KOPT-K1 (cell line): ENCODE results near the gene CNN2.

Experiments
- H3K27ac ChIP-seq: fragments of 200-600 bp; sonication (generic); 2 replicates; pipeline ENCODE4 v1.5.1; 2016; ENCODE audit warnings: antibody characterized with exemption, mild to moderate bottlenecking, low read depth, low read length; ENCODE audit not compliant: poor library complexity, severe bottlenecking
- H3K36me3 ChIP-seq: fragments of 200-600 bp; sonication (generic); 2 replicates; pipeline ENCODE4 v1.5.1; 2017; ENCODE audit warnings: antibody characterized with exemption, mild to moderate bottlenecking, low read length, moderate library complexity; ENCODE audit not compliant: insufficient read depth
- H3K9me3 ChIP-seq: fragments of 200-600 bp; sonication (generic); 2 replicates; pipeline ENCODE4 v1.5.1; 2017; ENCODE audit warnings: antibody characterized with exemption, low read length, mild to moderate bottlenecking; ENCODE audit not compliant: insufficient read depth, poor library complexity, severe bottlenecking

CNN2 gene

DNA sequence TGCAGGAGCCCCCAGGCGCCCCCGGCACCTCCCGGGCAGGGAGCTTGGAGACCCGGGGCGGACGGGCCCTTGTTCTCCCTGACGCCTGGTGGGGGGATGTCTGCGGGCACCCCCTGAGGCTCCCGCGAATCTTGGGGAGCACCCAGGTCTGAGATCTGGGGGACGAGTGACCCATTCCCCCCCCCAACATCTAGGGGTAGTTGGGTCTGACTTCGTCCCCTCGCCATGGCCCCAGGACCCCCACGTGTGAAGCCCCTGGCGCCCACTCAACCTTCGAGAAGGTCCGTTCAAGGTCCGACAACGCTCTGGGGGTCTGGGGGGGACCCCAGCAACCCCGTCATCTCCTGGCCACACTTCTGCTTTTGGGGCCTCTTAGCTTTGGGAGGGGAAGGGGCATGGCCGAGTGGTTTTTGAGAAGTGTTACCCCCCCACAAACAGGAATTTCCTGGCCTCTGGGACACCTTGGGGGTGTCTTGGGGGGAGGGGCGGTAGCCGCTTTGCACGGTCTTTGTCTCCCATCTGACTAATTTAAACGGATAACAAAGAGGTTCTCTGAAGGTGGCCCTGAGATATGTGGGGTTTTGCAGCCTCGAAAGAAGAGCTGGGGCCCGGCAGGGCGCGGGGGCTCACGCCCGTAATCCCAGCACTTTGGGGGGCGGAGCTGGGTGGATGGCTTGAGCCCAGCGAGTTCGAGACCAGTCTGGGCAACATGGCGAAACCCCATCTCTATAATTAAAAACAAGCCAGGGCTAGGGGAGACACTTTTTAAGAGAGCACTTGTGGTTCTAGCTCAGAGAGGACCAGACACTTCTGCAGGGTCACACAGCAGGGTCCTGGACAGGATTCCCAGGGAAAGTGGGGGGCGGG, 608 bp downstream of the CNN2 start:
- Histone ChIP-seq H3K36me3 (no peaks in the 10 kb centered on the region; the same call in 1 of the 2 replicates), H3K27ac (peak overlapping the region; percentile 76), H3K9me3 (no peaks in the 10 kb centered on the region)

DNA sequence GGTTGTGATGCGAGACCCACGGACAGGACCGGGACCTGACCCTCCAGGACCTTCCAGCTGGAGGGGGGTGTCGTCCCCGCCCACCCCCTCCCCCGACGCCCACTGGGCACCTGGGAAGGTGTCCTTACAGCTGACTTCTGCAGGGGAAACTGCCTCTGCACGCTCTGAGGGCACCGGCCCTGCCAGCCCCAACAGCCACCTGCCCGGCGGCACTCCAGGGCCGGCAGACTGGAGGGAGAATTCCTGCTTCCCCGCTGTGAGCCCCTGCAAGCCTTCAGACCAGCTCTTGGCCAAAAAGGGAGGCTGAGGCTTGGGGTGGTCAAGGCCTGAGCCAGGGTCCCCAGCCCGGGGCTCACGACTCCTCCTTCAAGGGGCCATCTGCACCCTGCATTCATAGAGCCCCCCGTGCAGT, 1.2 kb downstream of the CNN2 start:
- no peaks in the 10 kb centered on the region for H3K9me3 ChIP-seq
- peaks cover 6% of the 10 kb centered on the region for H3K36me3 ChIP-seq
- peak overlapping the region; percentile 76 for H3K27ac ChIP-seq

DNA sequence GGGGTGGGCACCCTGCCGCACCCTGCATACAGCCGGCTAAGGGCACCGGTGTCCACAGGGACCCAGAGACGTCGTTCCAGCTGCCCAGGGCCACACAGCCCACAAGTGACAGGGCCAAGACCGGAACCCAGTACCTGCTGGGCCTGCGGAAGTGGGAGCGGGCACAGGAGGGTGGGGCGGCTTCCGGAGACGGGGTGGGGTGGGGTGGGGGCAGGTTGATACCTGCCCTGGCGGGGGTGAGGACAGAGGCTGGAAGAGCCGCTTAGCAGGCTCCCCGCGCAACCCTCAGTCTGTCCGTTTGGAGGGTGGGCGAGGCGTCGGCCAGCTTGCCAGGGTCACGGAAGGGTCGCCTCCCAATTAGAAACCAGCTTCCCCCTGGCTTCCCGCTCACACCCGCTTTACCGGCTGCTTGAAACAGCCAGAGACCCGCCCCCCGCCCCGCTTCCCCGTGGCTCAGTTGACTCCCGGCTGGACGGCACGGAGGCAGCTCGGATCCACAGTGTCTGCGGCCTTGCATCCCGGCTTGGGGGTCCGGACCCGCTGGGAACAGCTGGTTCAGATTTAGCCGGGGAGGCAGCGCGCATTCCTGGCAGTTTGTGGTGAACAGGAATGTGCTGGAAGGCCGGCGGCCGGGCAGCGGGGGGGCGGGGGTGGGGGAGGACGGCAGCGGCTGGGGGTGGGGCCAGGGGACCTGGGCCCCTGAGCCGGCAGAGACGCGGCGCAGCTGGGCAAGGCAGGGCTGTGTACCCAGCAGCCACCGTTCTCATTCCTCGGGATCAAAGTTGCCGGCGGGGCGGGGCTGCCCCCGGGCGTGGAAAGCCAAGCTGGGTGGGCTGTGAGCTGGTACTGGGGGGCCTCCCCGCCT, 1.9 kb downstream of the CNN2 start:
- Histone ChIP-seq H3K9me3 (no peaks in the 10 kb centered on the region), H3K36me3 (peaks cover 12% of the 10 kb centered on the region), H3K27ac (peak overlapping the region; percentile 76)

DNA sequence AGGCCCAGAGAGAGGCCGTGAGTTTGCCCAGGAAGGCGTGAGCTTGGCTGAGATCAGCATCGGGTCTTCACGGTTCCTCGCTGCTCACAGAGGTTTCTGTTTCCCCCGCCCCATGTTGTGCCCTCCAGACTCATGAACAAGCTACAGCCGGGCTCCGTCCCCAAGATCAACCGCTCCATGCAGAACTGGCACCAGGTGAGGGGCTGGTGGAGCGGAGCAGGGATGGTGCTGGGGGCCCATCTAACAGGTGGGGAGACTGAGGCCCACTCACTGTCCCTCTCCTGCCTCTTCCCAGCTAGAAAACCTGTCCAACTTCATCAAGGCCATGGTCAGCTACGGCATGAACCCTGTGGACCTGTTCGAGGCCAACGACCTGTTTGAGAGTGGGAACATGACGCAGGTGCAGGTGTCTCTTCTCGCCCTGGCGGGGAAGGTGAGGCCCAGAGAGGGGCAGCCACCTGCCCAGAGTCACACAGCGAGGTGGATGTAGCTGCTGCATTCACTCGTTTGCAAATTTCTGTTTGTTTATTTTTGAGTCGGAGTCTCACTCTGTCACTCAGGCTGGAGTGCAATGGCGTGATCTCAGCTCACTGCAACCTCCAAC, 6.0 kb downstream of the CNN2 start:
- H3K9me3 ChIP-seq, result no peaks in the 10 kb centered on the region
- H3K27ac ChIP-seq, result no peak overlapping the region
- H3K36me3 ChIP-seq, result peaks cover 12% of the 10 kb centered on the region

DNA sequence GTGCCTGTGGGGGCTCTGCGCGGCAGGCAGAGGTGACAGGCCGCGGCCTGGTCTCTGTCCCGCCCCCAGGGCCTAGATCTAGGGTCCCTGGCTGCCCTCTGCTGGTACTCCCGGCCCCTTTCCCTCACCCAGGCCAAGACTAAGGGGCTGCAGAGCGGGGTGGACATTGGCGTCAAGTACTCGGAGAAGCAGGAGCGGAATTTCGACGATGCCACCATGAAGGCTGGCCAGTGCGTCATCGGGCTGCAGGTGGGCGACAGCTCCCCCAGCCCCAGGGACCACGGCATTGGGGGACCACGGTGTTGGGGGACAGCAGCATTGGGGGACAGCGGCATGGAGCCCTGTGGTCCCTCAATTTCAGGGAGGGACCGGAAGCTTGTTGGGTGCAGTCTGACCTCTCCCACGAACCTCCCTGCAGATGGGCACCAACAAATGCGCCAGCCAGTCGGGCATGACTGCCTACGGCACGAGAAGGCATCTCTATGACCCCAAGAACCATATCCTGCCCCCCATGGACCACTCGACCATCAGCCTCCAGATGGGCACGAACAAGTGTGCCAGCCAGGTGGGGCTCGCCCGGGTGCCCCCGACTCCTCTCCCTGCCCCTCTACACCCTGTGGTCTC, 9.7 kb downstream of the CNN2 start:
- H3K27ac ChIP-seq, result no peak overlapping the region
- H3K9me3 ChIP-seq, result no peaks in the 10 kb centered on the region
- H3K36me3 ChIP-seq, result peaks cover 12% of the 10 kb centered on the region

DNA sequence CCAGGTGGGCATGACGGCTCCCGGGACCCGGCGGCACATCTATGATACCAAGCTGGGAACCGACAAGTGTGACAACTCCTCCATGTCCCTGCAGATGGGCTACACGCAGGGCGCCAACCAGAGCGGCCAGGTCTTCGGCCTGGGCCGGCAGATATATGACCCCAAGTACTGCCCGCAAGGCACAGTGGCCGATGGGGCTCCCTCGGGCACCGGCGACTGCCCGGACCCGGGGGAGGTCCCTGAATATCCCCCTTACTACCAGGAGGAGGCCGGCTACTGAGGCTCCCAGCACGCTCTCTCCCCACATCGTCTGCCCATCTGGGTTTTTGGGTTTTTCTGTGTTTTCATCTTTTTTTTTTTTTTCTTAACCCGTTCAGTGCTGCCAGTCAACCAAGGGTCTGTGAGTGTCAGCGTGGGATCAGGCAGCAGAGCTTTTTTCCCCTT, 11.2 kb downstream of the CNN2 start:
- H3K36me3 ChIP-seq, result peaks cover 6% of the 10 kb centered on the region
- no peaks in the 10 kb centered on the region for H3K9me3 ChIP-seq
- peak overlapping the region; percentile 89 for H3K27ac ChIP-seq

DNA sequence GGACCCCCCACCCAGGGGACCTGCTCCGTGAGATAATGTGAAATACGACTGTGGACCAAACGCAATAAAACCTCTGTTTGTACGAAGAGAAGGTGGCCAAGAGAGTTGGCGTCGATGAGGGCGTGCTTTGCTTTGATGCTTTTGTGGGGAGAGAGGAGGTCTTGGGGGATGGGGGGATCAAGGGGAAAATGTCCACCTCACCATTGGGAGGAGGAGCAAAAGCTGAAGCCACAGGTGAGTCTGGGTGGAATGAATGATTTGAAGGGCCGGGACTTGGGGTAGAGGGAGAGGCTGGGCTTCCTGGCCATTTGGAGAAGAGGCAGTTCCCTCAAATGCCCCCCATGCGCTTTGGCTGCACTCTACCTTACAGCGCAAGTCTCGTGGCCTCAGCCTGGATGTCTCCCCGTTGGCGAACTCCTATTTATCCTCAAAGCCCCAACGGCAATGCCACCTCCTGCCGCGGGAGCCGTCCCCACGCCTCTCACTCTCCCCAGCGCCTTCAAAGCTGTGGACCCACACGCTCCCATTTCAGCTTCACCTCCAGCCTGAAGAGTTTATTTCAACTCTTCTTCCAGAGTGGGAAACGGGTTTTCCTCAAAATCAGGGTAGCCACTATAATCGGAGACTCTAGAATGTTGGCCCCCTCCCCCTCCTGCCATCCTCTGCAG, 12.7 kb downstream of the CNN2 start:
- peak overlapping the region; percentile 89 for H3K27ac ChIP-seq
- no peaks in the 10 kb centered on the region for H3K9me3 ChIP-seq
- no peaks in the 10 kb centered on the region; the same call in 1 of the 2 replicates for H3K36me3 ChIP-seq

DNA sequence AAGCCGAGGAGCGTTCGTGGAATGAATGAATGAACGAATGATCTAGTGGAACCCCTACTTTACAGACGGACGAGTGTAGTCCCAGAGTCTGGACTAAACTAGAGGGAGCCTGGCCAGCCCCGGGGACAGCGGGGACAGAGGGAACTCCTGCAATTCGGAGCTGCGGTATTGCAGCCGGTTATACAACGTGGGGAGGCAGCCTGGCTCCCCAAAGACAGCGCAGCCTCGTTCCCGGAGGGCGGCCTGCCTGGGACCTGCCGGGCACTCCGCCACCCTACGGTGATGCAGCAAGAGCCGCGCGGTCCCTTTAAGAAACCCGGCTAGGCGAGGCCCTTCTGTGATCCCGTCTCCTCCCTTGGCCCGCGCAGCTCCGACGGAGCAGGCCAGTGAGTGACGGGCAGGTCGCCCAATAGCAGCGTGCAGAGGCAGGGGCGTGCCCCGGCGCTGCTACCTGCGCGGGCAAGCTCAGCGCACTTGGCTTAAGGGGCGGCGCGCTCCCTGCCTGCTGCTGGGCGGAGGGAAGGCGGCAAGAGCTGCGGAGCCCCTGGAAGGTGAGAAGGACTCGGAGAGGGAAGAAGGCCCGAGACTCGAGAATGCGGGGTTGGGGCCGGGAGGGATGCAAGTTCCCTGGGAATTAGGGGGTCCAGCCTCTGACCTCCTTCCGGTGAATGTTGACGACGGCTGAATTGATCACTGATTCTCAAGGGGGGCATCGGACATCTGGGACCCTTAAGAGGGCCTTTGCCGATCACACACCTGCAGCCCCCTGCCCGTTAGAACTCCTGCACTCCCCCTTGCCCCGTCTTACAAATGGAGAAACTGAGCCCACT, 13.5 kb downstream of the CNN2 start, which contains the start of gene ABCA7:
TSS of gene ABCA7 (plus strand) at position 462 of the 830 bp plus-strand sequence. CDS start 1,255 bp downstream, outside the sequence.
- Histone ChIP-seq H3K36me3 (no peaks in the 10 kb centered on the region; the same call in 1 of the 2 replicates), H3K9me3 (no peaks in the 10 kb centered on the region), H3K27ac (peak within 1 kb of the TSS; percentile 89)

DNA sequence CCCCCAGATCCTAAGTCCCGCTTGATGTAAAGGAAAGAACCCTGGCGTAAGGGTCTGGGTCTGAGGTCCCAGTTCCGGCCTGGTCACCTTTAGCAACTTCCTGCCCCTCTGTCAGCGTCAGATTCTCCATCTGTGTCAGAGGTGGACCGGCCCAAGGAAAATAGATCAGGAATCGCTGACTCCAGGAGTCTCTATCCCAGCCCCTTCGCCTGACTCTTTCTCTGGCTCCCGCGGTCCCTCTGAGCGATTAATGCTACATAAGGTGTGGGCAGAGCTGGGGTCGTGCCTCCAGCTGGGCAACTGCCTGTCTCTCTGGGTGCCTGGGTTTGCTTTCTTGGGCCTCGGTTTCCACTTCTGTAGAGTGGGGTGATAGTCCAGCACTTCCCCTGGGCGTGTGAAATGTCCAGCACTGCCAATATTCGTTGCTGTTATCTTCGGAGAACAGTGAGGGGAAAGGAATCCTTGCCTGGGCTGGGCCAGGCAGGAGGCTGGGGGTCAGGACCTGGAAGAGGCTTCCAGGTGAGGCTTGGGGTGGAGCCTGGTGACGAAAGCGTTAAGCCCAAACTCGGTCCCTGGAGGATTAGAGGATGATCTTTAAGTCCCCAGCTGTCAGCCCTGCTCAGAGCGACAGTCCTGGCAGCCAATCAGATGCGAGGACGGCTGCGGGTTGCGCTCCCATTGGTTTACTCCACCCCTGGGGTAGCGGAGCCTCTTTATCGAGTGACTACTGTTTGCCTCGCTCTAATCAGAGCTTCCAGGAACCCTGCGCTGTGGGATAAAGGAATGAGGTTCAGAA, 14.3 kb downstream of the CNN2 start:
- peak overlapping the region; percentile 53 for H3K27ac ChIP-seq
- no peaks in the 10 kb centered on the region for H3K9me3 ChIP-seq
- H3K36me3 ChIP-seq, result no peaks in the 10 kb centered on the region; the same call in 1 of the 2 replicates

DNA sequence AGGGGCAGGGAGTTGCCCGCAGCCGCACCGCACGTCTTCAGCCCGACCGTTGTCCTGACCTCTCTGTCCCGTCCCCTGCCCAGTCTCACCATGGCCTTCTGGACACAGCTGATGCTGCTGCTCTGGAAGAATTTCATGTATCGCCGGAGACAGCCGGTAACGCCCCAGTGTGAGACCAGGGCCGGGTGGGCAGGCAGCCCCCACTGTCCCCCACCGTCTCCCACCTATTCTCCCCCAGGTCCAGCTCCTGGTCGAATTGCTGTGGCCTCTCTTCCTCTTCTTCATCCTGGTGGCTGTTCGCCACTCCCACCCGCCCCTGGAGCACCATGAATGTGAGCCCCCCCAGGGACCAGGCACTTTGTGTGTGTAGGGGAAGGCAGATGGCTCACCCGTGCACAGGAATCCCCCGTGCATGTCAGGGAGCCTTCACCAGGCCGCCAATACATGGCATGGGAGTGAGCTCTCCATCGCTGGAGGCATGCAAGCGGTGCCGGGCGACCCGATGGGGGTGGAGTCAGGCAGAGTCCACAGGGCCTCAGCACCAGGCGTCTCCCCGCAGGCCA, 14.9 kb downstream of the CNN2 start:
- Histone ChIP-seq H3K27ac (no peak overlapping the region), H3K36me3 (no peaks in the 10 kb centered on the region; the same call in 1 of the 2 replicates), H3K9me3 (no peaks in the 10 kb centered on the region)

DNA sequence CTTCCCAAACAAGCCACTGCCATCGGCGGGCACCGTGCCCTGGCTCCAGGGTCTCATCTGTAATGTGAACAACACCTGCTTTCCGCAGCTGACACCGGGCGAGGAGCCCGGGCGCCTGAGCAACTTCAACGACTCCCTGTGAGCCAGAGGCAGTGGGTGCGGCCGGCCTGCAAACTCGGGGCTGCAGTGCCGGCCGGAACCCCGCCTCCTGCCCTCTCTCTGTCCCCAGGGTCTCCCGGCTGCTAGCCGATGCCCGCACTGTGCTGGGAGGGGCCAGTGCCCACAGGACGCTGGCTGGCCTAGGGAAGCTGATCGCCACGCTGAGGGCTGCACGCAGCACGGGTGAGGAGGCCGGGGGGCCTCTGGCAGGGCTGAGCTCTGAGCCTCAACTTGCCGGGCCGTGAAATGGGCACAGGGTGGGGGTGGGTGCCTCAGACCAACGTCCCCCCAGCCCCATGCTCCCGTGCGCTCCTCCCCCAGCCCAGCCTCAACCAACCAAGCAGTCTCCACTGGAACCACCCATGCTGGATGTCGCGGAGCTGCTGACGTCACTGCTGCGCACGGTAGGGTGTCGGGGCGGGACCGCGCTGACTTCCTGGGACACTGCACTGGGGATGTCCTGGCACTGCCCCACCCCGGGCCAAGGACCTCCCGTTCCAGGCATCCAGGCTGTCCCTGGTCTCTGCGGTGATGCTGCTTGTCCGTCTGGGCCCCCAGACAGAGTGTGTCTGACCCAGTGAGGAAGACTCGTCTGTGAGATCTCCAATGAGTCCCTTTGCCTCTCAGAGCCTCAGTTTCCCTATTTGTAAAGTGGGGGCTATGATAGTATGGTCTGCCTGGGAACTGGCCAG, 15.7 kb downstream of the CNN2 start:
- Histone ChIP-seq H3K27ac (no peak overlapping the region), H3K36me3 (no peaks in the 10 kb centered on the region; the same call in 1 of the 2 replicates)

More for the DNA sequence above, 15.7 kb downstream of the CNN2 start:
- H3K9me3 ChIP-seq, result no peaks in the 10 kb centered on the region
